Adrenal gland (tissue), 12 donors: ENCODE results near the gene BTBD6. TPM values are rescaled to one million over a fixed set of nuclear protein-coding genes. Genes with fewer than 3 reads are reported as not detected.

ENCODE experiments used
- DNase-seq, 7 donors: peaks; one replicate each; pipeline ENCODE4 v3.0.0-alpha.2; 2019 to 2020
- H3K27ac ChIP-seq, 5 donors: fragments of 200-600 bp; sonication (generic) in 4 of 5; 1 replicate in 3 of 5; 2 replicates in 2 of 5; pipeline versions ENCODE4 v1.5.1 to v1.8.0; 2016 to 2020; ENCODE audit warnings: mild to moderate bottlenecking in 1 of 5
- H3K27me3 ChIP-seq: fragments of 200-600 bp; 2 replicates; pipeline ENCODE4 v1.8.0; 2021
- H3K36me3 ChIP-seq, 2 donors: fragments of 200-600 bp; replicated peaks in 1 of 2; 1 replicate in 1 of 2; 2 replicates in 1 of 2; pipeline versions ENCODE4 v1.5.1 to v1.8.0; 2018 to 2022
- H3K4me1 ChIP-seq, 2 donors: fragments of 200-600 bp; replicated peaks in 1 of 2; 1 replicate in 1 of 2; 2 replicates in 1 of 2; pipeline versions ENCODE4 v1.5.1 to v1.8.0; 2018 to 2021
- H3K4me3 ChIP-seq, 4 donors: fragments of 200-600 bp; sonication (generic) in 3 of 4; one replicate each; pipeline ENCODE4 v1.5.1; 2016 to 2018
- H3K9me3 ChIP-seq, 3 donors: fragments of 200-600 bp; sonication (generic) in 1 of 3; replicated peaks in 1 of 3; 1 replicate in 2 of 3; 2 replicates in 1 of 3; pipeline versions ENCODE4 v1.5.1 to v1.8.0; 2016 to 2021
- POLR2A ChIP-seq, 2 donors: fragments of 450-650 bp; IDR thresholded peaks; one replicate each; pipeline ENCODE4 v1.6.1; 2017; ENCODE audit warnings: antibody characterized with exemption in 2 of 2, mild to moderate bottlenecking in 2 of 2, moderate library complexity in 1 of 2
- WGBS, 4 donors: extraction: QIAGEN DNeasy Blood & Tissue Kit in 2 of 4; methylation state at CpG; one replicate each; pipeline versions ENCODE4 v1.1.5 to v1.1.7; 2013 to 2017; 5-methylcytosine and 5-hydroxymethylcytosine counted together
- intact Hi-C, 2 donors: fragments of 100-400 bp; cut with DNase I; formaldehyde crosslinking; loops; one replicate each; pipeline versions ENCODE4 v1.14.1 to v1.15.0; 2022 to 2023
- polyA plus RNA-seq, 3 donors: library from polyadenylated mRNA; stranded (reverse); fragments of 200-250 nt in 2 of 3; fragments of 350-450 nt in 1 of 3; fragmentation: Illumina TruSeq in 1 of 3; extraction: RNeasy Lipid Tissue Mini Kit (QIAGEN cat#74804) in 1 of 3; gene quantifications; one replicate each; pipeline ENCODE4 v1.2.3, GENCODE V29; 2013 to 2014
- total RNA-seq, 9 donors: library from RNA; depleted of rRNA in 4 of 9; stranded (reverse); fragments of >200 nt in 4 of 9; fragments of 120-200 nt in 1 of 9; fragmentation: NEBNext Ultra II Directional in 1 of 9; extraction: Animal tissue kit (Norgen Biotek cat#: 25700) in 1 of 9; gene quantifications; one replicate each; pipeline versions ENCODE4 v1.1.0 to v1.2.4, GENCODE V29; 2013 to 2023
- TF ChIP-seq, protein P1 (sequence below), 6 experiments: fragments of 450-650 bp in 4 of 6; fragments of 200-600 bp in 2 of 6; sonication (generic) in 1 of 6; IDR thresholded peaks; 1 replicate in 5 of 6; 2 replicates in 1 of 6; pipeline versions ENCODE4 v1.5.1 to v1.8.0; 2016 to 2021; ENCODE audit warnings: antibody characterized with exemption in 6 of 6, mild to moderate bottlenecking in 2 of 6, moderate library complexity in 1 of 6
- donor health status: healthy with polysubstance abuse.
- donor health status: Bipolar disorder and iron deficiency.
- donor health status: DM: yes; HTN: yes; CAD: no.
- donor health status: DM: no; HTN: no; CAD: no.
- donor health status: DM: no; HTN: no; CAD: no.
- donor health status: DM: yes; HTN: yes; CAD: no.

BTBD6 gene
- total and polyA plus RNA-seq, 12 donors, result 14.3 to 78.5 (median 33.6) TPM

DNA sequence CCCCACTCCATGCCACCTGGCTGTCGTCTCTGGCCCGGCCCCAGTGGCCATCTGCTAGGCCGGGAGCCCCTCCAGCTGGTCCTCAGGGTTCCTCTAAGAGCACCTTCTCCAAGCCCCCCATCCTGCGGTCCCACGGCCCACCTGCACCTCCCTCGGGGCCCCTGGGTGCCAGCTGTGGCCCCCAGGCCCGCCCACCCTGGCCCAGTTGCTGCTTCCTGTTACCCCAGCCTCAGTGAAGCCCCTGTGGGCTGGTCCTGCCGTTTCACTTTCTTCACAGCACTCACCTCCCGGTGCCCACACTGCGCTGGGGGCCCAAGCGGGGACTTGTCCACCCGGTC, 39.6 kb upstream of the BTBD6 start:
- no peak for DNase-seq
- intact Hi-C loops, result no loop called here

DNA sequence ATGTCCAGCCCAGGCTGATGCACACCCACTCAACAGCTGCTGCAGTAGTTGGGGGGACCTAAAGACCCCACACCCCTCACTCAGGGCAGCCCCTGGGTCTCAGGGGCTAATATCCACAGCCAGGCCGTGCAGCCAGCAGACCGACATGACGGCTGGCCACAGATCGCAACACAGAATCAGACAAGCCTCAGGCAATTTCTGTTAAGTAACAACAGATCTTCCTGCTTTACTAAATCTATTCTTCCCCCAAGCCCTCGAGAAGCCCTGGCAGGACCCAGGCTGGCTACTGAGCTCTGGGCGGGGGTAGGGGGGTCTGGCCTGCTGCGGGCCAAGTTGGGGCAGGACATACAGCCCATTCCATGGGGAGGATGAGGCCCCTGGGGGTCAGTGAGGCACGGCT, 39.2 kb upstream of the BTBD6 start:
- WGBS, 4 donors, result 89 to 100% (median 90%) methylated on average over 1 to 8 of the region's 8 CpGs
- TF ChIP-seq POLR2A (IDR thresholded peaks at IDR 0.05), result no peak
- TF ChIP-seq, protein P1, sequence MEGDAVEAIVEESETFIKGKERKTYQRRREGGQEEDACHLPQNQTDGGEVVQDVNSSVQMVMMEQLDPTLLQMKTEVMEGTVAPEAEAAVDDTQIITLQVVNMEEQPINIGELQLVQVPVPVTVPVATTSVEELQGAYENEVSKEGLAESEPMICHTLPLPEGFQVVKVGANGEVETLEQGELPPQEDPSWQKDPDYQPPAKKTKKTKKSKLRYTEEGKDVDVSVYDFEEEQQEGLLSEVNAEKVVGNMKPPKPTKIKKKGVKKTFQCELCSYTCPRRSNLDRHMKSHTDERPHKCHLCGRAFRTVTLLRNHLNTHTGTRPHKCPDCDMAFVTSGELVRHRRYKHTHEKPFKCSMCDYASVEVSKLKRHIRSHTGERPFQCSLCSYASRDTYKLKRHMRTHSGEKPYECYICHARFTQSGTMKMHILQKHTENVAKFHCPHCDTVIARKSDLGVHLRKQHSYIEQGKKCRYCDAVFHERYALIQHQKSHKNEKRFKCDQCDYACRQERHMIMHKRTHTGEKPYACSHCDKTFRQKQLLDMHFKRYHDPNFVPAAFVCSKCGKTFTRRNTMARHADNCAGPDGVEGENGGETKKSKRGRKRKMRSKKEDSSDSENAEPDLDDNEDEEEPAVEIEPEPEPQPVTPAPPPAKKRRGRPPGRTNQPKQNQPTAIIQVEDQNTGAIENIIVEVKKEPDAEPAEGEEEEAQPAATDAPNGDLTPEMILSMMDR (IDR thresholded peaks at IDR 0.05), result no peak
- Histone ChIP-seq H3K9me3 (no peaks in the 10 kb centered on the region), H3K27ac (no peak overlapping the region), H3K4me1 (peaks cover 14 to 23% of the 10 kb centered on the region in 2 donors), H3K36me3 (peaks cover 0 to 9% of the 10 kb centered on the region in 2 donors), H3K4me3 (no peak overlapping the region), H3K27me3 (no peaks in the 10 kb centered on the region)
- no peak for DNase-seq
- intact Hi-C loops, result no loop called here

More for the DNA sequence above, 39.6 kb upstream of the BTBD6 start:
- 82 to 97% (median 92%) methylated on average over 5 to 12 of the region's 12 CpGs for WGBS, 4 donors
- H3K27me3 ChIP-seq, result no peaks in the 10 kb centered on the region
- no peak for TF ChIP-seq POLR2A (IDR thresholded peaks at IDR 0.05)
- H3K36me3 ChIP-seq, result peaks cover 0 to 9% of the 10 kb centered on the region in 2 donors
- no peaks in the 10 kb centered on the region for H3K9me3 ChIP-seq
- H3K4me1 ChIP-seq, result peaks cover 14 to 24% of the 10 kb centered on the region in 2 donors
- H3K4me3 ChIP-seq, result no peak overlapping the region
- no peak overlapping the region for H3K27ac ChIP-seq

DNA sequence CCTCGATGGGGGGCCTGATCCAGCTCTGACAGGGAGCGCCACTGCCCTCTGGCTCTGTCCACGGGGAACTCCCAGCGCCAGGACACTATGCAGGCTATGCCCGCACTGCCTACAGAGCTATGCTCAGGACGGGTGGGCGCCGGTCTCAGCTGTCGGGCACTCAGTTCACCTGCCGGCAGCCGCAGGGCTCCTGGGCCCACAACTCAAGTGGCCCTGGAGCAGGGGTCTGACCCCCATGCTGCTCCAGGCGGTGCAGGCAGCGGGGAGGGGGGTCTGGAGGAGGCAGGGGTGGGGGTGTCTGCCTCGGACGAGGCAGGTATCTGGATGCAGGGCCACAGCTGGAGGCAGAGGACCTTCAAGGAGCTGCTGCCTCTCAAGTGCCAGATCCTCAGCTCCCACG, 38.7 kb upstream of the BTBD6 start:
- Histone ChIP-seq H3K4me1 (peaks cover 12 to 17% of the 10 kb centered on the region in 2 donors), H3K4me3 (no peak overlapping the region), H3K27ac (no peak overlapping the region), H3K9me3 (no peaks in the 10 kb centered on the region), H3K36me3 (peaks cover 0 to 9% of the 10 kb centered on the region in 2 donors), H3K27me3 (no peaks in the 10 kb centered on the region)
- 90 to 93% (median 92%) methylated on average over 5 to 16 of the region's 16 CpGs; no CpG with 5 or more reads in 1 of the 4 donors for WGBS, 4 donors
- intact Hi-C loops, result no loop called here
- TF ChIP-seq POLR2A (IDR thresholded peaks at IDR 0.05), result no peak
- DNase-seq, result no peak

DNA sequence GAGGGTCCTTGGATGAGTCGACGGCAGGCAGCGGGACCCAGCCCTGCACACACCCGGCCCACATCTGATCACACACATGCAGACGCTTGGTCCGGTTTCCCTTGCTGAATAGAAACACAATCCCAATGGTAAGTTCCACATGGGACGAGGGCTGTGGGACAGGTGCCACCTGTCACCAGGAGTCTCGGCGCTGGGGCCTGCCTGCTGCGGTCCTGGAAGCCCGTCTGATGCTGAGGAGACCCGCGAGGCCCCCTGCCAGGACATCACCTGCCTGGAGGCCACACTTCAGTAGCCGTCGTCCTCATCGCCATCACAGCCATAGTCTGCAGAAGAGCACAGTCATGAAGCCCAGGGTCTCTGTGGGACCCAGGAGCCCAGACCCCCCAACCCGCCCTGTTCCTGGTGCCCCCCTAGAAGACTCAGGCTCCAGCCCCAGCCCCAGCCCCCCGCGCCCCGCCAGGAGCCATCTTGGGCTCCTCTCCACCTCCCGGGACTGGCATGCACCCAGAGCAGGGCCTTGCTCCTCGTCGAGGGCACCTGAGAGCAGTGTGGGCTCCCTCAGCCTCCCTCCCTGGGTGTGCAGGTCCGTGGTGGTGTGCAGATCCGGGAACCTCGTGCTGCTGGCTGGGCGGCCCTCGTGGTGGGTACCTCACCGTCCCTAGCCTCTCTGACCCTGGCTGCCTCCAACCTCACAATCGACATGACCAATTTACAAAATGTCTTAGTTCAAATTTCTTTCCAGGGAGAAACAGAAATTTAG, 37.9 kb upstream of the BTBD6 start:
- no peak for DNase-seq
- 90 to 94% (median 92%) methylated on average over 16 to 30 of the region's 30 CpGs for WGBS, 4 donors
- peaks cover 0 to 9% of the 10 kb centered on the region in 2 donors for H3K36me3 ChIP-seq
- H3K27ac ChIP-seq, result no peak overlapping the region
- H3K4me1 ChIP-seq, result peaks cover 5 to 9% of the 10 kb centered on the region in 2 donors
- intact Hi-C loops, result no loop called here
- no peaks in the 10 kb centered on the region for H3K9me3 ChIP-seq
- TF ChIP-seq, protein P1 (IDR thresholded peaks at IDR 0.05), result no peak
- no peak for TF ChIP-seq POLR2A (IDR thresholded peaks at IDR 0.05)
- no peak overlapping the region for H3K4me3 ChIP-seq
- H3K27me3 ChIP-seq, result no peaks in the 10 kb centered on the region

DNA sequence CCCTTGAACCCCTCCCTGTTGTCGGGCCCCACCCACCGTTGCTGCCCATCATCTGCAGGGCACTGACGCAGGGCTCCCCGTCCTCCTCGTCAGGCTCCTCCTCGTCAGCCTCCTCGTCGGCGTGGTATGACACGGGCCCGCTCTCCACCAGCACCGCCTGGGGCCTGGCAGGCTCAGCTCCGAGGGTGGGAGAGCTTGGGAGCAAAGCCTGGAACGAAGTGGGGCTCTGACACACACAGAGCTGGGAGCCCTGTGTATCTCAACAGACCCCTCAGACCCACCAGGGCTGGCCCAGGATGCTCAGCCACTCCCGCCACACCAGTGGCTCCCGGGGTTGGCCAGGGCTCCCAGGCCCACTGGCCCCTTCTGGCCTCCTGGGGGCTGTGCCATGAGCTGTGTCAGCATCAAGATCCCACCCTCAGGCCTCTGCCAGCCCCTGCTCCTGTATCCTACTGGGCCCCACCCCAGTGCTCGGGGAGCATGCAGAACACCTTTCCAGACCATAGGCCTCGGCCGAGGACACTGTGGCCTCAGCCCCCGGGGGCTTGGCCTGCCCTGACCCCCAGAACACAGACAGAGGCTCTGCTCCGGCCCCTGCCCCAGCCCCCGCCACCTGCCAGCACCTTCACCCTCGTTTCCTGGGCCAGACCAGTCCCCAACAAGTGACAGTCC, 37.1 kb upstream of the BTBD6 start:
- Histone ChIP-seq H3K4me1 (peaks cover 0 to 4% of the 10 kb centered on the region in 2 donors), H3K9me3 (no peaks in the 10 kb centered on the region), H3K36me3 (peaks cover 0 to 9% of the 10 kb centered on the region in 2 donors), H3K4me3 (no peak overlapping the region), H3K27ac (no peak overlapping the region), H3K27me3 (no peaks in the 10 kb centered on the region)
- no peak for TF ChIP-seq POLR2A (IDR thresholded peaks at IDR 0.05)
- TF ChIP-seq, protein P1 (IDR thresholded peaks at IDR 0.05), result no peak
- 90 to 93% (median 92%) methylated on average over 18 to 23 of the region's 23 CpGs for WGBS, 4 donors
- DNase-seq, result no peak
- intact Hi-C loops, result no loop called here
